Thyroid gland (tissue), 4 donors: ENCODE data around the gene H2BW2.

Source experiments
- POLR2A ChIP-seq, 2 donors: fragments of 450-650 bp; IDR thresholded peaks; one replicate each; pipeline ENCODE4 v1.6.1; 2017; ENCODE audit warnings: antibody characterized with exemption in 2 of 2, mild to moderate bottlenecking in 2 of 2, moderate library complexity in 1 of 2
- TF ChIP-seq, protein P1 (sequence below), 6 experiments: fragments of 200-600 bp in 3 of 6; fragments of 450-650 bp in 3 of 6; sonication (generic) in 3 of 6; IDR thresholded peaks; one replicate each; pipeline ENCODE4 v1.5.1; 2016 to 2019; ENCODE audit warnings: antibody characterized with exemption in 6 of 6, mild to moderate bottlenecking in 2 of 6, inconsistent platforms in 1 of 6, moderate library complexity in 1 of 6

DNA sequence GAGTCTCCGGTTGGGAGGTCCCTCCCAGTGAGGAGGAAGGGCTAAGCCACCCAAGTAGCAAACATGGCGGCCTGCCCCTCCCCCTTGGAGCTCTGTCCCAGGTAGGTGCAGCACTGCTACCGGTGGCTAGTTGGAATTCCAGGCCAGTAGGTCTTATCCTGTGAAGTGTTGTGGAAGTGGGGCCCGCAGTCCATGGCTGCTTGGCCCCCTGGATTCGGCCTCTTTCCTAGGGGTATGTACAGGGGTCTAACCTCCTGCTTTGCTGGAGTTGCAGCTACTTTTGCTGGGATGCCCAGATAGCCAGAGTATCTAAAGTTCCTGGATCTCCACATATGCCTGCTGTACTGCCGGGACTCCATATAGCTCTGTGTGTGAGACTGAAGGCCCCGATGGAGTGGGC, 46.2 kb downstream of the H2BW2 start:
- TF ChIP-seq, protein P1, sequence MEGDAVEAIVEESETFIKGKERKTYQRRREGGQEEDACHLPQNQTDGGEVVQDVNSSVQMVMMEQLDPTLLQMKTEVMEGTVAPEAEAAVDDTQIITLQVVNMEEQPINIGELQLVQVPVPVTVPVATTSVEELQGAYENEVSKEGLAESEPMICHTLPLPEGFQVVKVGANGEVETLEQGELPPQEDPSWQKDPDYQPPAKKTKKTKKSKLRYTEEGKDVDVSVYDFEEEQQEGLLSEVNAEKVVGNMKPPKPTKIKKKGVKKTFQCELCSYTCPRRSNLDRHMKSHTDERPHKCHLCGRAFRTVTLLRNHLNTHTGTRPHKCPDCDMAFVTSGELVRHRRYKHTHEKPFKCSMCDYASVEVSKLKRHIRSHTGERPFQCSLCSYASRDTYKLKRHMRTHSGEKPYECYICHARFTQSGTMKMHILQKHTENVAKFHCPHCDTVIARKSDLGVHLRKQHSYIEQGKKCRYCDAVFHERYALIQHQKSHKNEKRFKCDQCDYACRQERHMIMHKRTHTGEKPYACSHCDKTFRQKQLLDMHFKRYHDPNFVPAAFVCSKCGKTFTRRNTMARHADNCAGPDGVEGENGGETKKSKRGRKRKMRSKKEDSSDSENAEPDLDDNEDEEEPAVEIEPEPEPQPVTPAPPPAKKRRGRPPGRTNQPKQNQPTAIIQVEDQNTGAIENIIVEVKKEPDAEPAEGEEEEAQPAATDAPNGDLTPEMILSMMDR (IDR thresholded peaks at IDR 0.05): no peak
- no peak for TF ChIP-seq POLR2A (IDR thresholded peaks at IDR 0.05)
